Measurements from ENCODE around the gene MAPKAP1. TPM values are rescaled to one million over a fixed set of nuclear protein-coding genes. Genes with fewer than 3 reads are reported as not detected.

The MAPKAP1 gene
- total RNA-seq, 2 donors from 2014 or later: 83.7 to 91.8 TPM

- WGBS, 2 donors: 65 to 67% methylated on average over 6 of the region's 6 CpGs
- H3K4me1 ChIP-seq: no peaks in the 10 kb centered on the region
- DNase-seq (no peak), ATAC-seq (no peak)
- no peak for TF ChIP-seq POLR2A (IDR thresholded peaks at IDR 0.05)
- no peaks in the 10 kb centered on the region for H3K9me3 ChIP-seq
- H3K27ac ChIP-seq: no peak overlapping the region
- H3K4me3 ChIP-seq: no peak overlapping the region
- no peaks in the 10 kb centered on the region for H3K27me3 ChIP-seq
- no peaks in the 10 kb centered on the region for H3K36me3 ChIP-seq (replicated peaks in 1 of 2; ENCODE audit: insufficient read depth in 1 of 2, low read depth in 2 of 2)
- intact Hi-C loops (cut with DNase I): no loop called here
Observed at GRCh38 chr9:125388978-125389377, 318.0 kb downstream of the MAPKAP1 start.

- WGBS, 2 donors: 77 to 78% methylated on average over 10 to 13 of the region's 14 CpGs
- intact Hi-C loops (cut with DNase I): no loop called here
- Histone ChIP-seq H3K27me3 (no peaks in the 10 kb centered on the region), H3K27ac (no peak overlapping the region), H3K4me1 (no peaks in the 10 kb centered on the region), H3K4me3 (no peak overlapping the region), H3K9me3 (no peaks in the 10 kb centered on the region), H3K36me3 (replicated peaks in 1 of 2; ENCODE audit: insufficient read depth in 1 of 2, low read depth in 2 of 2) (no peaks in the 10 kb centered on the region)
- DNase-seq (no peak), ATAC-seq (no peak)
- no peak for TF ChIP-seq POLR2A (IDR thresholded peaks at IDR 0.05)
- TF ChIP-seq, protein P1, sequence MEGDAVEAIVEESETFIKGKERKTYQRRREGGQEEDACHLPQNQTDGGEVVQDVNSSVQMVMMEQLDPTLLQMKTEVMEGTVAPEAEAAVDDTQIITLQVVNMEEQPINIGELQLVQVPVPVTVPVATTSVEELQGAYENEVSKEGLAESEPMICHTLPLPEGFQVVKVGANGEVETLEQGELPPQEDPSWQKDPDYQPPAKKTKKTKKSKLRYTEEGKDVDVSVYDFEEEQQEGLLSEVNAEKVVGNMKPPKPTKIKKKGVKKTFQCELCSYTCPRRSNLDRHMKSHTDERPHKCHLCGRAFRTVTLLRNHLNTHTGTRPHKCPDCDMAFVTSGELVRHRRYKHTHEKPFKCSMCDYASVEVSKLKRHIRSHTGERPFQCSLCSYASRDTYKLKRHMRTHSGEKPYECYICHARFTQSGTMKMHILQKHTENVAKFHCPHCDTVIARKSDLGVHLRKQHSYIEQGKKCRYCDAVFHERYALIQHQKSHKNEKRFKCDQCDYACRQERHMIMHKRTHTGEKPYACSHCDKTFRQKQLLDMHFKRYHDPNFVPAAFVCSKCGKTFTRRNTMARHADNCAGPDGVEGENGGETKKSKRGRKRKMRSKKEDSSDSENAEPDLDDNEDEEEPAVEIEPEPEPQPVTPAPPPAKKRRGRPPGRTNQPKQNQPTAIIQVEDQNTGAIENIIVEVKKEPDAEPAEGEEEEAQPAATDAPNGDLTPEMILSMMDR (IDR thresholded peaks at IDR 0.05): no peak
Observed at GRCh38 chr9:125387861-125388524, 319.0 kb downstream of the MAPKAP1 start.

Small RNA genes lying within 50 kb of the gene (small RNA-seq; reads per million reads assigned to genes)
- gene RF00017: not detected

Other genes with a start within 250 kb of the MAPKAP1 start
- 10 to 100 TPM; 12.5 to 36.3 TPM for gene PBX3, start 40.2 kb upstream of the MAPKAP1 start, total RNA-seq